Amniotic epithelial cell (primary cell): ENCODE data around the gene CCNB2.
"Not testable (repeated sequence)": the region's sequence is repeated elsewhere in the genome, so short reads cannot be mapped to it uniquely, and the experiment has no call there.

ENCODE experiments used
- DNase-seq: peaks from one replicate; pipeline ENCODE4 v3.0.0-alpha.2; 2010; ENCODE audit warnings: low read depth

The CCNB2 gene

GRCh38 chr15:59133929-59134427 lies 29.0 kb downstream of the CCNB2 start:
- DNase-seq: no peak

GRCh38 chr15:59137566-59137965 lies 32.6 kb downstream of the CCNB2 start:
- no peak for DNase-seq

- DNase-seq: peak; percentile 45
Observed at GRCh38 chr15:59138243-59138642, 33.3 kb downstream of the CCNB2 start.

- DNase-seq: peak; percentile 63
Observed at GRCh38 chr15:59140422-59141226, 35.7 kb downstream of the CCNB2 start.

- DNase-seq: no peak
Observed at GRCh38 chr15:59143281-59143680, 38.3 kb downstream of the CCNB2 start.

- DNase-seq: not testable (repeated sequence)
Observed at GRCh38 chr15:59144594-59144993, 39.6 kb downstream of the CCNB2 start.

GRCh38 chr15:59147666-59148065 lies 42.7 kb downstream of the CCNB2 start:
- no peak for DNase-seq

GRCh38 chr15:59148153-59148833 lies 43.3 kb downstream of the CCNB2 start:
- DNase-seq: peak; percentile 42

- no peak for DNase-seq
Observed at GRCh38 chr15:59150185-59150584, 45.2 kb downstream of the CCNB2 start.

GRCh38 chr15:59152694-59153450 lies 47.9 kb downstream of the CCNB2 start:
- no peak for DNase-seq

- no peak for DNase-seq
Observed at GRCh38 chr15:59153466-59153865, 48.5 kb downstream of the CCNB2 start.

GRCh38 chr15:59154243-59154642 lies 49.3 kb downstream of the CCNB2 start:
- DNase-seq: peak; percentile 15

GRCh38 chr15:59155431-59155830 lies 50.5 kb downstream of the CCNB2 start:
- no peak for DNase-seq

- DNase-seq: no peak
Observed at GRCh38 chr15:59157396-59157795, 52.5 kb downstream of the CCNB2 start.

GRCh38 chr15:59157840-59158700 lies 53.1 kb downstream of the CCNB2 start:
- no peak for DNase-seq

- DNase-seq: no peak
Observed at GRCh38 chr15:59158701-59159034, 53.7 kb downstream of the CCNB2 start.

GRCh38 chr15:59159210-59159609 lies 54.3 kb downstream of the CCNB2 start:
- no peak for DNase-seq

GRCh38 chr15:59160880-59161593 lies 56.1 kb downstream of the CCNB2 start:
- no peak for DNase-seq

- DNase-seq: not testable (repeated sequence)
Observed at GRCh38 chr15:59162080-59162479, 57.1 kb downstream of the CCNB2 start.

- no peak for DNase-seq
Observed at GRCh38 chr15:59165726-59166125, 60.8 kb downstream of the CCNB2 start.

GRCh38 chr15:59166166-59166565 lies 61.2 kb downstream of the CCNB2 start:
- peak; percentile 88 for DNase-seq
